ENCODE measurements around the gene CA10. TPM values are rescaled to one million over a fixed set of nuclear protein-coding genes. Genes with fewer than 3 reads are reported as not detected.

Gene CA10
- total and polyA plus RNA-seq, 8 donors = 0.09 to 2.0 (median 0.27) TPM; not detected in 4

DNA sequence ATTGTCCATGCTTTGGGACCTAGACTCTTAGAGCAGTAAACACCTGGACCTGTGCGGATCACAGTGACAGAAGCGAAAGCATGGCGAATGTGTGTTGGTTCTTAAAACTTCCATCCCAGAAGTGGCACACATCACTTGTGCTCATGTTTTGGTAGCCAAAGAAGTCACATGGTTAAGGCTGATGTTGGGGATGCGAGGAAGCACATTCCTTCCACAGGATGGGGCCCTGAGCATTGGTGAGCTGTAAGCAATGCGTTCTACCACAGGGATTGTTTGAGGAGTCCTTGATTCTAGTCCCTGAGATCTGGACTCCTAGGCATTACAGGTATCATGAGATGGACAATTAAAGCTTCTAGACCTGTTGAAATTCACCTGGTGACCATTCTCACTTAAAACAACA lies 522.2 kb downstream of the CA10 start:
- FAIRE-seq = no peak
- H3K9me3 ChIP-seq = no peaks in the 10 kb centered on the region
- no peak for ATAC-seq
- H3K27ac ChIP-seq = no peak overlapping the region
- no peak for DNase-seq
- TF ChIP-seq, protein P1, sequence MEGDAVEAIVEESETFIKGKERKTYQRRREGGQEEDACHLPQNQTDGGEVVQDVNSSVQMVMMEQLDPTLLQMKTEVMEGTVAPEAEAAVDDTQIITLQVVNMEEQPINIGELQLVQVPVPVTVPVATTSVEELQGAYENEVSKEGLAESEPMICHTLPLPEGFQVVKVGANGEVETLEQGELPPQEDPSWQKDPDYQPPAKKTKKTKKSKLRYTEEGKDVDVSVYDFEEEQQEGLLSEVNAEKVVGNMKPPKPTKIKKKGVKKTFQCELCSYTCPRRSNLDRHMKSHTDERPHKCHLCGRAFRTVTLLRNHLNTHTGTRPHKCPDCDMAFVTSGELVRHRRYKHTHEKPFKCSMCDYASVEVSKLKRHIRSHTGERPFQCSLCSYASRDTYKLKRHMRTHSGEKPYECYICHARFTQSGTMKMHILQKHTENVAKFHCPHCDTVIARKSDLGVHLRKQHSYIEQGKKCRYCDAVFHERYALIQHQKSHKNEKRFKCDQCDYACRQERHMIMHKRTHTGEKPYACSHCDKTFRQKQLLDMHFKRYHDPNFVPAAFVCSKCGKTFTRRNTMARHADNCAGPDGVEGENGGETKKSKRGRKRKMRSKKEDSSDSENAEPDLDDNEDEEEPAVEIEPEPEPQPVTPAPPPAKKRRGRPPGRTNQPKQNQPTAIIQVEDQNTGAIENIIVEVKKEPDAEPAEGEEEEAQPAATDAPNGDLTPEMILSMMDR (IDR thresholded peaks at IDR 0.05) = no peak
- H3K4me1 ChIP-seq = no peaks in the 10 kb centered on the region
- H3K27me3 ChIP-seq = no peaks in the 10 kb centered on the region
- WGBS, 2 donors = 73 to 87% methylated on average over 5 of the region's 5 CpGs
- no peaks in the 10 kb centered on the region for H3K36me3 ChIP-seq
- intact Hi-C loops (cut with DNase I) = no loop called here
- no peak overlapping the region for H3K4me3 ChIP-seq

DNA sequence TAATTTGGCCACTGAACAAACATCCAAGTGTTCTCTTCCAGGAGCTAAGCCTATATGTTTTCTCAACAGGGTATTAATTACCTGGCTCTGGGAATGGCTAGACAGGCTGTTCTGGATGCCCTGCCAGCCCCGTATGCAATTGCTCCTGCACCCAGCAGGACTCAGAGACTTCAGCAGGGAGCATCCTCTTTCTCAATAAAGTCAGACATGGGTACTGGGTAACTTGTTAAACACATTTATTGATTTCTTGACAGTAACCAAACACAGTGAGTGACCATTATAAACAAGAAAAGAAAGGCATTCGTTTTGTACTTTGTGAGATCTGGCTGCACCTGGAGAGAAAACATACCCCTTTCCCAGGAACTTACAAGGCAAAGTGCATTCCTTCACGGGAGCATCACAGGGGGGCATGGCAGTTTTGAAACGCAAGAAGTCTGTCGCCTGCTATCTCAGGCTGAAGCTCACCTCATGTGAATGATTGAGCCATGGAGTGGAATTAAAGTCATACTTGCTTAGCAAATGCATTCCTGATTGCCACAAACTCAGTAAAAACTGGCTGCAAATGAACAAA lies 528.3 kb downstream of the CA10 start:
- H3K4me3 ChIP-seq = no peak overlapping the region
- ATAC-seq = no peak
- intact Hi-C loops (cut with DNase I) = no loop called here
- TF ChIP-seq, protein P1 (IDR thresholded peaks at IDR 0.05) = no peak
- 7 to 9% methylated on average over 5 of the region's 5 CpGs for WGBS, 2 donors
- H3K9me3 ChIP-seq = no peaks in the 10 kb centered on the region
- no peaks in the 10 kb centered on the region for H3K27me3 ChIP-seq
- H3K36me3 ChIP-seq = no peaks in the 10 kb centered on the region
- no peak for FAIRE-seq
- no peak for DNase-seq
- peaks cover 0 to 3% (median 0%) of the 10 kb centered on the region in 3 donors for H3K4me1 ChIP-seq
- no peak overlapping the region for H3K27ac ChIP-seq

DNA sequence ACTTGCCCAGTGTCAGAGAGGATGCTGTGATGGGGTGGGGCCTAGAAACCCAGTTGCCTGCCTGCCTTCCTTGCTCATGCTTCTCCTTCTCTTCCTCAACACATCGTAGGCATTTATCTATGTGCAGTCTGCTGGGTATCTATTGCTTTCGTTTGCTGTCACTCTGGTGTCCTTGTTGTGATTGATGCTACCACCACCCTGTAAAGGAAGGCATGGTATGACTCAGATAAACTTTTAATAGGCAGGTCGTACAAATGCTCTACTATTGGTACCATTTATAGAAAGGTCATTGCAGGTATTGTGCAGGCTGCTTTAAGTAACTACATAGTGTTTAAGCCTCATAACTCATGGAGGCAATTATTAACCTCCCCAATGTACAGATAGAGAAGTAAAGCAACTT lies 529.3 kb downstream of the CA10 start:
- FAIRE-seq = no peak
- TF ChIP-seq, protein P1 (IDR thresholded peaks at IDR 0.05) = no peak
- no peak overlapping the region for H3K27ac ChIP-seq
- no peaks in the 10 kb centered on the region for H3K27me3 ChIP-seq
- intact Hi-C loops (cut with DNase I) = no loop called here
- no peak for DNase-seq
- no peaks in the 10 kb centered on the region for H3K9me3 ChIP-seq
- peaks cover 0 to 3% (median 0%) of the 10 kb centered on the region in 3 donors for H3K4me1 ChIP-seq
- ATAC-seq = no peak
- no peak overlapping the region for H3K4me3 ChIP-seq
- no peaks in the 10 kb centered on the region for H3K36me3 ChIP-seq
- 25 to 34% methylated on average over 3 of the region's 3 CpGs for WGBS, 2 donors

DNA sequence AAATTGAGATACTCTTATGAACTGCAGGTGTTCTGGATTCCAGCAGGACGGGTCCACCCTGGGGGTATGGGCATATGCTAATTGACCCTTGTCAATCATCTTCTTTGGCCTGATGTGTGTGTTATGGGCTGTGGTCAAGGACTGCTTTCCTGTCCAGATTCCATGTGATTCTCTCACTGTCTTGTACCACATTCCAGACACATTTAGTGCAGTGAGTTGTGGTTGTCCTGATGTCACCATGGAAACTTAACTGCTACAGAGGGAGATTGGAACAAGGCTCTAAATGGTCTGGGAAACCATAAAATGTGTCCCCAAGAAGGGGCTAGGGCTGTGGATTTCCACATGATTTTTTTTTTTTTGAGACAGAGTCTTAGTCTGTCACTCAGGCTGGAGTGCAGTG lies 530.7 kb downstream of the CA10 start:
- Histone ChIP-seq H3K4me1 (peaks cover 0 to 3% (median 0%) of the 10 kb centered on the region in 3 donors), H3K27ac (no peak overlapping the region), H3K9me3 (no peaks in the 10 kb centered on the region), H3K36me3 (no peaks in the 10 kb centered on the region), H3K4me3 (no peak overlapping the region), H3K27me3 (no peaks in the 10 kb centered on the region)
- intact Hi-C loops (cut with DNase I) = no loop called here
- WGBS, 2 donors = 39% methylated on average over 1 of the region's 1 CpG
- TF ChIP-seq, protein P1 (IDR thresholded peaks at IDR 0.05) = no peak
- FAIRE-seq = no peak
- no peak for ATAC-seq
- no peak for DNase-seq

DNA sequence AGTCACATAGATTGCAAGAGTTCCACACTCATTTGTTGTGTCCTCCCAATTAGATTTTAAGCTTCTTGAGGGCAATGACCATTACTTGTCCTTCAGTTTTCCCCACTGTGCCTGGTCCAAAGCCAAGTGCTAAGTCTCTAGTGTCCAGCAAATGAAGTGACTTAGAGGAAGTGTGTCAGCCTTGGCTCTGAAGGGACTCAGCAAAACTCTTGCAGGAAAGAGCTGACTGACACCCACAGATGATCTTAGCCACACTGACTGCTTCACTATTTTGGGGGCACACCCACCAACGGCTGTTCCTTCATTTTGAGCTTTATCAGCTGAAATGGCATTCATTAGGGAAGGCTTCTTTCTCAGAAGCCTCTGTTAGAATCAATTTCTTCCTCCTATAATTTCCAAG lies 540.0 kb downstream of the CA10 start:
- Histone ChIP-seq H3K4me1 (no peaks in the 10 kb centered on the region), H3K27ac (no peak overlapping the region), H3K27me3 (no peaks in the 10 kb centered on the region), H3K4me3 (no peak overlapping the region), H3K36me3 (no peaks in the 10 kb centered on the region), H3K9me3 (no peaks in the 10 kb centered on the region)
- no peak for FAIRE-seq
- WGBS, 2 donors = 24 to 32% methylated on average over 1 of the region's 1 CpG
- intact Hi-C loops (cut with DNase I) = no loop called here
- TF ChIP-seq, protein P1 (IDR thresholded peaks at IDR 0.05) = no peak
- ATAC-seq = no peak
- no peak for DNase-seq
